Measurements from ENCODE around the gene HSPB8.

The HSPB8 gene

DNA sequence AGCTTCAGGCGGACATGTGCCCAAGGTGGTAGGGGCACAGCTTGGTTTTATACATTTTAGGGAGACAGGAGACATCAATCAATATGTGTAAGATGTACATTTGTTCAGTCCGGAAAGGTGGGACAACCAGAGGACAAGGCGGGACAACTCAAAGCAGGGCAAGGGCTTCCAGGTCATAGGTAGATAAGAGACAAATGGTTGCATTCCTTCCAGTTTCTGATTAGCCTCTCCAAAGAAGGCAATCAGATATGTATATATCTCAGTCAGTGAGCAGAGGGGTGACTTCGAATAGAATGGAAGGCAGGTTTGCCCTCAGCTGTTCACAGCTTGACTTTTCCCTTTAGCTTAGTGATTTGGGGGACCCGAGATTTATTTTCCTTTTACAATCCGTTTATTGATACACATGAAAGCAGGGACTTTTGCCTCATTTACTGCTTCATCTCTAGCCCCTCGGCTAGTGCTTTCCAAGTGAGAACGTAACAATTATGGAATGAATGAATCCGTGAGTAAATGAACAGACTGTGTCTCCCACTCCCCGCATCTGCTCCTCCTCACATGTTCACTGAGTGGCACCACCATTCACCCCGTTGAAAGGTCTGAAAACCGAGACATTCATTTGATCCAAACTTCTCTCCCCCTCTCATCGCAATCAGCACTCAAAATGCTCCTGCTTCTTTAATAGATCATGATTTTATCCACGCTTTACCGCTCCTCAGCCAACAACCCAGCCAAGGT, 6.9 kb upstream of the HSPB8 start:
- DNase-seq, result no peak

DNA sequence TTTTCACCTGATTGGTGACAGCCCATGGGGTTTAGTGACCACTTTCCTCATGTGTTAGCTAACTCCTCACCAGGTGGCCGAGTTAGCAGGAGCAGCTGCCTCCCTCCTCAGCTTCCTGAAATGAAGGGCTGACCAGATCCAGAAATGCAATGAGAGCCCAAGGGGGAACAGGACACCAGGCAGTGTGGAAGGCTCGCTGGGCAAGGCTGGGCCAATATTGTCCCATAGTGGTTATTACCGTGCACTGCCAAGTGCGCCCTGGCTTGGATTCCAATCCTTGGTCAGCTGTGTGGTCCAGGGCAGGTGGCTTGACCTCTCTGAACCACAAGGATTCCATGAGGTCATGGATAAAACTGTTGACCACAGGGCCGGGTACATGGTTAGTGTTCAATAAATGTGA, 3.6 kb upstream of the HSPB8 start:
- DNase-seq, result no peak

DNA sequence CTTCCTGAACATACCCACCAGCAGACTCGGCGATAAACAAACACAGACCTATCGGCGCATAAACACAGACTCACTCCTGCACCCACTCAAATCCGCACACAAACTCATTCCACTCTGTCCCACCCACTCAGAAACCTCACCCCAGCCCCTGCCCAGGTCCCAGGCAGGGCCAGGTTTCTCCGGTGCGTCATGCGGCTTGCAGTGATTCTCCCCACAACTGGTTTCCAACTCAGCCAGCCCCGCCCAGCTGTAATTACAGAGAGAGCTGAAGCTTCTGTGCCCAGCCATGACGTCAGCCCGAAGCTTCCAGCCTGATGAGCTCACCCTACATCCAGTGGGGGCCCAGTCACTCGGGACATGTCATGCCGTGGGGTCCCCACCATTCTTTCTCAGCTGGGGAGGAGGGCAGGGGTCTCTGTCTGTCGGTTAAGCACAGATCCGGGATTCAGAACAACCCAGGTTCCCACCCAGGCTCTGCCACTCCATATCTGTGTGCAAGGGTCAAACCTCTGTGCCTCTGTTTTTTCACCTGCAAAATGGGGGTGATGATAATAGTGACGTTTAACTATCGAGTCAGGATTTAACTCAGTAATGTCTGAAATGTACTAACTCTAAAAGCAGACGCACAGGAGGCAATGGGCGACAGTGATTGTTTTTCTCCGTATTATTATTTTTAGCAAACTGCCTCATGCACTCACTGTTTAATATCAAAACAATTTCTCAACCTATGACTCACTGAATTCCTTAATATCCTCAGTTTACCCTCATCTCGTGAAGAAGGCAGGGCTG, 2.3 kb upstream of the HSPB8 start:
- peak; percentile 17 for DNase-seq

DNA sequence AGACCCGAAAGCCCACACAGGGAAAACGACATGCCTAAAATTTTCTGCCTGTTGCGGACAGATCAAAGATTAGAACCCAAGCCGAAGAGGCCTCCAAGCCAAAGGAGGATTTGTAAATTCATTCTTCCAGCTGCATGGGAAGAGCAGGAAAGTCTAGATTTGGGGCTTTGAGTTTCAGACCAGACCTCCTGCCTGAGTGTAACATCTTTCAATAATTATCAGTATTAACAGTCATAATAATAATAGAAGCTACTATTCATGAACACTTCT, 1.7 kb upstream of the HSPB8 start:
- DNase-seq, result no peak

DNA sequence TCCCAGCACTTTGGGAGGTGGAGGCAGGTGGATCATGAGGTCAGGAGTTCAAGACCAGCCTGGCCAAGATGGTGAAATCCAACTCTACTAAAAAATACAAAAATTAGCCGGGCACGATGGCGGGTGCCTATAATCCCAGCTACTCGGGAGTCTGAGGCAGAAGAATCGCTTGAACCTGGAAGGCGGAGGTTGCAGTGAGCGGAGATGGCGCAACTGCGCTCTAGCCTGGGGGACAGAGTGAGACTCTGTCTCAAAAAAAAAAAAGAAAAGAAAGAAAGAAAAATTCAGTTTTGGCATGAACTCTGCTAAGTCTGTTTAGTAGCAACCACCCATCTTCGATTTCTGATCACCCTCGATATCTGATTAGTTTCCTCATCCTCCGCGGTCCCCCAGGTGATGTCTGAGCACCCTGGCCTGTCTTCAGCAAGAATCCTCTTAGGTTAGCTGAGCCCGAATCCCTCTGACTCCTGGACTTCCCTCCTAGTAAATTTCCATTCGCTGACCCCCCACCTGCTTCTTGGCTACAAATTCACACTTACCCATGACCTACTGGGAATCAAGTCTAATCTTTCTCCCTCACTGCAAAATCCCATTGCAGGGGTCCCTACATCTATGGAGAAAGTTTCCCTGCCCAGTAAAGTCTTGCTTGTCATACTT, 879 bp upstream of the HSPB8 start:
- no peak for DNase-seq

DNA sequence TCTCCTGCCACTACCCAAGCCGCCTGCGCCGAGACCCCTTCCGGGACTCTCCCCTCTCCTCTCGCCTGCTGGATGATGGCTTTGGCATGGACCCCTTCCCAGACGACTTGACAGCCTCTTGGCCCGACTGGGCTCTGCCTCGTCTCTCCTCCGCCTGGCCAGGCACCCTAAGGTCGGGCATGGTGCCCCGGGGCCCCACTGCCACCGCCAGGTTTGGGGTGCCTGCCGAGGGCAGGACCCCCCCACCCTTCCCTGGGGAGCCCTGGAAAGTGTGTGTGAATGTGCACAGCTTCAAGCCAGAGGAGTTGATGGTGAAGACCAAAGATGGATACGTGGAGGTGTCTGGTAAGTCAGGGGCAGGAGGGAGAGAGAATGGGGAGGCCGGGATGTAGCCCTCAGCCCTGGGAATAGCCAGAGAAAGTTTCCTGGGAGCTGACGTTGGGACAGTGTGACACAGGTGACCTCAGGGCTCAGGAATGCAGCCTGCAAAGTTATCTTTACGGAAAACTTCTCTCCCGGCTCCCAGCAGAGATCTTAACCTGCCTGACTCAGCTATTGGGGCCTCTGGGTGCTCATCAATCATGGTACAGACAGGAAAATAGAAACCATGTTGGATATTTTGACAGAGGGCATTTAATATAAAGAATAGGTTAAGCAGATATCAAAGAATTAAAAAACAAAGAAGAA, 747 bp downstream of the HSPB8 start:
- DNase-seq, result no peak

DNA sequence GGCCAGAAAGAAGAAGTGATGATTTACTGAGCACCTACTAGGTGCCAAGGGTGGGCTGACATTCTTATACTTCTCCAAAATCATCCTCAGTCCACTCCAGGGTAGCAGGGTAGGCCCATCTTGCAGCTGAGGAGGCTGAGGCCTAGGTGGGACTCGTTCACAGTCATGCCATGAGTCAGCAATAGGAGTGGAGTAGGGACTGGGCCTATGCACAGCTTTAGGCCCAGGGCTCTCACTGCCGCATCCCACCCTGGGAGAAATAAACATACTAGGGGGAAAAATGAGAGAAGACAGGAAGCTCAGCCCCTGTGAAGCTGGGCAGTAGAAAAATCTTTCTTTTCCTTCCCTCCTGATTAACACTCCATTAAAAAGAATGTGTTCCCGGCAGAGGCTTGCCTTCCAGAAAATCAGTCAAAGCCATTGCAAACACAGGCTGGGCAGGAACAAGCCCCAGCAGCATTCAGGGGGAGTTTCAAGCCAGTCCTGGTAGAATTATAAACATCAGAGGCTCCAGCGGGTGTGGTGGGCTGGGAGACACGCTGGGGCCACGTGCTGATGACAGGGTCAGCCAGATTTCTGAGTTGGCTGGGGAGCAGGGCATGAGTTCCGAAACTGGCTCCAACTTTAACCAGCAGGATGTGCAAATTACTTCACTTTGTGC, 1.8 kb downstream of the HSPB8 start:
- DNase-seq, result no peak

DNA sequence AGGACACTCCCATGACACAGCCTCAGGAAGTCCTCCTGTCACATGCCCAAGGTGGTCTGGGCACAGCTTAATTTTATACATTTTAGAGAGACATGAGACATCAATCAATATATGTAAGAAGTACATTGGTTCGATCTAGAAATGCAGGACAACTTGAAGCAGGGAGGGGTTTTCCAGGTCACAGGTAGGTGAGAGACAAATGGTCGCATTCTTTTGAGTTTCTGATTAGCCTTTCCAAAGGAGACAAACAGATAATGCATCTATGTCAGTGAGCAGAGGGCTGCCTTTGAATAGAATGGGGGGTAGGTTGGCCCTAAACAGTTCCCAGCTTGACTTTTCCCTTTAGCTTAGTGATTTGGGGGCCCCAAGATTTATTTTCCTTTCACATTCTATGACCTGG, 2.5 kb downstream of the HSPB8 start:
- DNase-seq, result no peak

DNA sequence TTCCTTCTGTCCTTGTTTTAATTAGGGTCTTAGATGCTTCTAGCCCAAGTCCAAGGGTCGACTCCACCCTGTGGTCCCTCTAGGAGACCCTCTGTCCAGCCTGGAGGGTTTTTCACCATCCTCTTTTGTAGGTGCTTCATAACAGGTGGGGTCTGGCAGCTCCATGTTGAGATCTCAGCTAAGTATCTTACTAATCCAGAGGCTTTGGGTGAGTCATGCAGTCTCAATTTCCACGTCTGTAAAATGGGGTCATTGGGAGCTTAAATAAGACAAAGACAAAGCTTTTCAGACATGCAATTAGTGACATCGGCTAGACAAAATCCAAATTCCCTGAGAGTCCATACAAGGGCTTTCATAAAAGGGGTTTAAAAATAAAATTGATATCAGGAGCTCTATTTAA, 3.2 kb downstream of the HSPB8 start:
- DNase-seq, result no peak

DNA sequence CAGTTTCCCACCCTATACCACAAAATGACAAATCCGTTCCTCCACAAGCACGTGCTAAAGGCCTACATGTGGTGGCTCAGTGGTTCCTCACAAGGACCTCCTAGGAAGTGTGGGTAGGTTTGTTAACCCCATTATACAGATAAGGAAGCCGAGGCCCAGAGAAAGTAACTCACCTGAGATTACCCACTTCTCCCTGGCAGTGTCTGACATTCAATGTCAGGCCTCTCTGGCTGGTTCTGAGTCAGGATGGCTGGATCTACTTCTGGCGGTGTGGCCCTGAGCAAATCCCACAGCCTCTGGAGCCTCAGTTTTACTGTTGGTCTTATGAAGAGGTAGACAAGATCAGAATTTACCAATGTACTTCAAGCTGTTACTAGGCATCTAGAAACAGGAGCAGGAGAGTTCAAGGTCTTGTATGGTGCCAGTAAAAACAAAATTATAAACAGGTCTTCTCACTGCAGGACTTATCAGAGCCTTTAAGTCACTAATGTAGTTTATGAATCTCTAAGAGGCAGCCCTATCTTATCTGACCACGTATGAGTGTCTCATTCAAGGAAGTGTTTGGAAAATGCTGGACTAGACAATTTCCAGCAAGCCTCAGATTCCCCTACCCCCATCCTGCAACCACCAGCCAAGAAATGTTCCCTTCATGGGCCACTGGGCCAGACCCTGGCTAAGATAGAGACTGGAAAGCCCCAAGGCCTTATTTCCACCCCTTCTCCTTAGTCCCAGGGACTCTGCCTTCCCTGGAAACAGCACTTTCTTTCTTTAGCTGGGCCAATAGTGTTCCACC, 4.2 kb downstream of the HSPB8 start:
- no peak for DNase-seq

DNA sequence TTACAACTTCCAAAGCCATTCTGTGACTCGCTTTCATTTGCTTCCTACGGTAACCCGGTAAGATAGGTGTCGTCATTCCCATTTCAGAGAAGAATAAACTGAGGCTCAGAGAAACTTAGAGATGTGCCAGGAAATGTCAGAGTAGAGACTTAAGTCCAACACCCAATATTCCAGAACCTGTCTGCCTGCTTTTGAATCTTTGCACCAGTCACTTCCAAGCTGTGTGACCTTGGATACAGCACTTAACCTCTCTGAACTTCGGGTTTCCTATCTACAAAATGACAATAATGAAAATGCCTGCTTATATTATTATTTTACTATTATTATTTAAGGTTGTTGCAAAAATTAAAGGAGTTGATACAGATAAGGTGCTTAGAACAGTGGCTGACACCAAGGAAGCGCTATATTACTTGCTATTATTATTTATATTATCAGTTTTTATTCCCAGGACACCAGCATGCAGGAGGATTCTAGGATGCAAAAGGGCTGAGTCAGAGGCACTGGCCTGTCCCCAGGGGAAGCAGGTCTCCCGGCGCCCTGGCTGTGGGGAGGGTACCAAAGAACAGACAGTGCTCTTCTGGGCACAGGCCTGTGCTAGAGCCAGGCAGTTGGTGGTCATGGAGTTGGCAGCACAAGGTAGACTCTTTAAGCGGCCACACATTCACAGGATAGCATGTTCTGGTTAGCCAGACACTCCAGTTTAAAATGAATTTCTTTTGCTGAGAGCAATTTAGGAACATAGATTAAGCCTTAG, 5.4 kb downstream of the HSPB8 start:
- no peak for DNase-seq

DNA sequence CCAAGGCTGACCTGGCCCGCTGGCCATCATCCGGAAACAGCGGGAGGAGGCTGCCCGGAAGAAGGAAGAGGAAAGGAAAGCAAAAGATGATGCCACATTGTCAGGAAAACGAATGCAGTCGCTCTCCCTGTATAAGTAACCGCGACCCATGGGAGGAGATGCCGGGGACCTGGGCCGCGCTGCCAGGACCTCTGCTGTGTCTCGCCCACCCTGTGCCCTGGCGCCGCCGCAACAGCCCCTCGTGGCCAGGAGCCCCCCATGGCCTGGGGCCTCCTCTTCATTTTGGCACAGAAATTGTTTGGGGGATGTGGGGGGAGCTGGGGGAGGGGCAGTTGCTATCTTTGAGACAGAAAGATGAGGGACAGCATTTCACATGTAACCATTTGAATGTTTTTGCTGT, 16.5 kb downstream of the HSPB8 start:
- DNase-seq, result no peak

DNA sequence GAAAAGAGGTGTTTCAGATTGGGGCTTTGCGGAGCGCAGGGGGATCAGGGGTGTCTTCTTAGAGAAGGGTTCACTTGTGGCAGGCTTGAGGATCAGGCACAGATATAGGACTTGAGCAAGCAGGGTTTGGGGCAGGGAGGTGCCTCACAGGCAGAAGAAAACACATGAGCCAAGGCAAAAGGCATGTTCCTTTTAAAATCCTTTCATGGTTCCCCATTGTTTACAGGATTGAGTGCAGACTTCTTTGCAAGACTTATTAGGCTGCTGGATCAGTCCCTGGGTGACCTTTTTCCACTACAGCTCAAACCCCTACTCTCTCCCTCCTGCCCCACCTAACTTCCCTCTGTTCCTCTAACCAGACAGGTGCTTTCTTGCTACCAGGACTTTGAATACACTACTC, 19.7 kb downstream of the HSPB8 start:
- no peak for DNase-seq

DNA sequence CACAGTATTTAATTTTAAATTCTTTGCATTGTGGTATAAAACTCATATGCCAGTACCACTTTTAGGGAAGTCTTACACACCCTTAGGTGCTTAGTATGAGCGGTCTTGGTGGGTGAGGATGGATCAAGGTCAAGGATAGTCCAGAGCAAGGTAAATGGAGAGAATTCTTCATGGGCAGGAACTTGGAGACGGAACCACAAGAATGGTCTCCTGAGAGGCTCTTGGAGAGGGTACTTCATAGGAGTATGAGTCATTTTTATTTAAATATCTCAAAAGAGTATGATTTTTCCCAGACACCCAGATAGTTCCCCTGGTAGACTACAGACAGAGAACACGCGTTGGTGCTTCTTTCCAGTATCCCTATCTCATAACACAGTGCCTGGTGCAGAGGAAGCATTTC, 21.9 kb downstream of the HSPB8 start:
- DNase-seq, result no peak

DNA sequence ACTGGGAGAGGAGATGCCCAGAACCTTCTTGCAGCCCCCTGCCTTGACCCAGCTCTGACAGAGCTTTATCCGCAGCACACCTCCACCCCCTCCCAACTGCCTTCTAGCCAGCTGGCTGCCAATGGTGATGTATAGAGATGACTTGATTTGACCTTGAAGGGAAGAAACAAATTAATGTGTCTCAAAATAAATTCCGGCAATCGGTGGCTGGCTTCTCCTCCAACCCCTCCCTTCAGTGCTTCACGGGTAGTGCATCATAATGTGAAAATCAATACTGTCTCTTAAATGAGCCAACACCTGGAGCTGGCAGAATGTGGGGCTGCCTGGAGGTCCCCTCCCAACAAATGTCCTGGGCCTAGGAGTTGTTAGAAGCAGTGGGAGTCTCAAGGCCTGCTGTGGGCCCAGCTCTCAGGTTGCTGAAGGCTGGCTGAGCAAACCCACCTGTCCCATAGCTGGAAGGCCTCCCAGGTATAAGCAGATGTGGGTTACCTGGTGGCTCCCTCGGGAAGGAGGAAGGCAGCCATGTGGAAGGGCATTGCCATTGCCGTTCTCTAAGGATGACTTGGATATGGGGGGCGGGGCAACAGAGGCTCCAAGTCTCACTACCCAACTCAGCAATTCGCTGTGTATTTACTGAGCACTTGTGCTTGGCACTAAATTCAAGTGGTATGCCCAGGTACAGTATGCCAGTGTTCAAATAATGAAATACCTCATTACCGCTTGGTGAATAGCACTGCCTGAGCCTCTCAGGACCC, 23.2 kb downstream of the HSPB8 start:
- DNase-seq, result no peak

DNA sequence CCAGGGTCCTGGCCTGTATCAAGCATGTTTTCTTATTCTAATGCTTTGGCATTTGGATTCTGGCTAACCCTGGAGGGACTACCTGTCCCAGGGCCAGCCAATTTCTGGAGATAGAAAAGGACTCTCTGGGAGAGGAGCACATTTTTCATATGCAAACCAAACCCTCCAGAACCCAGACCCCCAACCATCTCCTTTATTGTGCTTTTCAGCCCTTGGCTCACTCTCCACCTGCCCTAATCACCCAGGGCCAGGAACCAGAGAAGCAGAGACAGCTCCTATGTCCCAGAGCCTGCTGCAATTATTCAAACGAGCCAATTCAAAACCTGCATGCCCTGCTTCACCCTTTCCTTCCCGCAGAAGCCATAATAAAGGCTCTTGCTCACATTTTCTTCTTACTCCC, 23.8 kb downstream of the HSPB8 start:
- DNase-seq, result no peak

DNA sequence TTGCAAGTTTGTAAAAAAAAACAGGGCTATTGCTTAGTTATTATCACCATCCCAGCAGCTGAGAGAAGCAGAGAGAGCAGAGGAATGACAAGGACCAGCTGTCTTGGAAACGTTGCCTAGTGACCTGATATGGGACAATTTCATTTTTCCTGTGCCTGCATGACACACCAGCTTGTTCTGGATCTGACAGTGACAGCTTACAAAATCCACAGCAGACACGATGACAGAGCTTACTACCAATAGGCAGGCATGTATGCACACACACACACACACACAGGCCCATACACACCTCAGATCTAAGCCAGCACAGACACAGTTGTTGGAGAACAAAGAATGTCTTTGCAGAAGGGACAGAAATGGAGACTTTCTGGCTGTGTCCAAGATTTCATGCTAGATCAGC, 25.4 kb downstream of the HSPB8 start:
- DNase-seq, result no peak

DNA sequence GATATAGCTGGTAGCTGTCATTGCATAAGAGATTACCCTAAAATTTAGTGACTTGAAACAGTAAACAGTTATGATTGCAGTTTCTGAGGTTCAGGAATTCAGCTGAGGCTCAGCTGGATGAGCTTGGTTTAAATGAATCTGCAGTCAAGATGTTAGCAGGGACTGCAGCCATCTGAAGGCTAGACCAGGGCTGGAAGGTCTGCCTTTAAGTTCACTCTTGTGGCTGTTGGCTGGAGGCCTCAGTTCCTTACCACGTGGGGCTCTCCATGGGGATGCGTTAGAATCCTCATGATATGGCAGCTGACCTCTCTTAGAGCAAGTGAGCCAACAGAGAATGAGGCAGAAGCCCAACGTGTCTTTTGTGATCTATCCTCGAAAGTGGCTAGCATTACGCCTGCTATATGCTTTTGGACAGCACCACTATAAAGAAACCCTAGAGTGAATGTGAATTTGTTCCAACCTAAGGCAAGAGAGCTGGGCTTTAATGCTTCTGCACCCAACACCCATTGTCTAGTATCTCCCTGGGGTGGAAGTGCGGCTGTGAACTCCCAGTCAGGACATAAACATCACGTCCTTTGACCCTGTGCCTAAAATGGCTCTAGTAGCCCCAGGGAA, 26.0 kb downstream of the HSPB8 start:
- DNase-seq, result no peak

DNA sequence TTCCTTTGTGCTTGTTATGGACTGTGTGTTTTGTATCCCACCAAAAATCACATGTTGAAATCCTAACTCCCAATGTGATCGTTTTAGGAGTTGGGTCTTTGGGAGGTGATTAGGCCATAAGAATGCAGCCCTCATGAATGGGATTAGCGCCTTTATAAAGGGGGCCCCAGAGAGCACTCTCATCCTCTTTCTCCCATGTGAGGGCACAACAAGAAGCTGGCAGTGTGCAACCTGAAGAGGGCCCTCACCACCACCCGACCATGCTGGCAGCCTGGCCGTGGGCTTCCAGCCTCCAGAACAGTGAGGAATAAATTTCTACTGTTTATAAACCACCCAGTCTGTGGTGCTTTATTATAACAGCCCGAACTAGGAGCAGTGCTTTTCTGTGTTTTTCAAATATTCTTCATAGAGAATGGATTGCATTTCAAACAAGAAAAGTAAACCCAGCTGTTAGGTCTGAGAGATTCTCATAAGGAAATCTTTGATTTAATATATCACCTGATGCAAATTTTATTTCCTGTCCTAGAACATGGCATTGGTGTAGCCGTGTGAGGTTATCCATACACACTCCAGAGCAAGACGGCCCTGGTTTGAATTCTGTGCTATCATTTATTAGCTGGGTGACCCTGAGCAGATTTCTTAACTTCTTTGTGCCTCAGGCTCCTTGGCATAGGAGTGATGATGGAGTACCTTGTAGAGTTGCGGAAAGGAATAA, 27.8 kb downstream of the HSPB8 start:
- DNase-seq, result no peak

DNA sequence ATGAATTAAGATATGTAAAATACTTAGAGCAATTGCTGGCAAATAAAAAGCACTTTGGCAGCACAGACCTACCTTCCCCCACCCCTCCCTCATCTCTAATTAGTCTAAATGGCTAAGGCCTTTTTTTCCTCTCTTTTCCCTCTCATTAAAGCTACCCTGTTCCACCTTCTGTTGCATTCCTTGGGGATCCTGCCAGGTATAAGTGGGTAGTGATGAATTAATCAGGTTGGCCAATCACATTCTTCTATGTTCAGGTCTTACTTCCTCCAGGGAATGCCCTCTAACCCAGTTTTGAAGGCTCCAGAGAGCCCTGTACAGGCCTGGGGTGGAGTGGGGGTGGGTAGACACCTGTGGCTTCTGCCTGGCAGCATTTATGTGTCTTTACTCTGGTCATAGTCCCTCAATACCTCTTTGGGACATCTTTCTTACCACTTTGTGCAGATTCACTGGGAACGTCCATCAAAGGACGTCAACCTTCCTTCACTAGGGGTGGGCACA, 28.4 kb downstream of the HSPB8 start:
- no peak for DNase-seq
